ENCODE results near the gene C17orf114.

DNA sequence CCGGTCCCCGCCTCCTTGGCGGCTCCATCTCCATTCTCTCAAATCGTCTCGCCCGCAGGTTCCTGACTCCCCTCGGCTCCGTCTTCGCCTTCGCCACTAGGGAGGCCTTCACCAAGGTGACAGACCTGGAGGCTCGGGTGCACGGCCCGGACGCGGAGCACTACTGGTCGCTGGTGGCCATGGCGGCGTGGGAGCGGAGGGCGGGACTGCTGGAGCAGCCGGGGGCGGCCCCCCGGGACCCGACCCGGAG is 12.5 kb downstream of the C17orf114 start:
- TF ChIP-seq TAF1 (IDR thresholded peaks at IDR 0.05; ENCODE audit: low read depth), result no peak
- no peak for TF ChIP-seq POLR2AphosphoS5 (IDR thresholded peaks at IDR 0.05)

All from neural cell (in vitro differentiated cells).